AG08395 (cell line): Measurements from ENCODE around the gene APP.

ENCODE experiments used
- DNase-seq: peaks from one replicate; pipeline ENCODE4 v3.0.0; 2012; ENCODE audit warnings: mixed read lengths, low spot score

APP gene

GRCh38 chr21:25977068-25977611 is 193.4 kb downstream of the APP start:
- DNase-seq: no peak

- DNase-seq: no peak
Observed at GRCh38 chr21:25974964-25975363, 195.6 kb downstream of the APP start.

DNA sequence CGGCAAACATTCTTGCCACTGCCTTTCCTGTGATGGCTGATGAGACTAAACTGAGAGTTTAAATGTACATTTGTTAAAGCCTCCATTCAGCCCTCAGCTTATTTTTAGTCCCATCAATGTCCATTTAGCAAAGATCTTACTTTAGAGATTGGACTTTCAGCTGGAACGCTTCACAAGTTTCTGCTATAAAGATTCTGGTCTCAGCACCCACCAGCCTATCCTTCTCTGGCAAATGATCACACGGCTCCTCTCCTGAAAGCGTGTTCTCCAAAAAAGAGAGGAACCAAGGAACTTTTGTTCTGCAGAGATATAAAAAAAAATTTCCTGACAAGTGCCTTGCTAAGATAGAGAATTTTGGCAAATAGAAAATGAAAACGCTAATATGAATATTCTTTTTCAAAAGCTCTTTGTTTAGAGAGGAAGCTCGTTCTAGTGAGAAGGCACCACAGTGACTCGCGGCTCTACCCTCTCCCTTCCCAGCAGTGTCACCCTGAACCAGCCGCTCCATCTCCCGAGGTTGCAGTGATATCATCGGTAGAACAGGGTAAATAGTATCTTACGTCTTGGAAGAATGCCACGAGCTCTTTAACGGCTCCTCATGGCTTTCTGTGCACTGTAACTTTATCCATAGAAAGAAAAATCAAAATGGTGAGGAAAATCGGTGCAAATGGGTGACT is 200.2 kb downstream of the APP start:
- no peak for DNase-seq

DNA sequence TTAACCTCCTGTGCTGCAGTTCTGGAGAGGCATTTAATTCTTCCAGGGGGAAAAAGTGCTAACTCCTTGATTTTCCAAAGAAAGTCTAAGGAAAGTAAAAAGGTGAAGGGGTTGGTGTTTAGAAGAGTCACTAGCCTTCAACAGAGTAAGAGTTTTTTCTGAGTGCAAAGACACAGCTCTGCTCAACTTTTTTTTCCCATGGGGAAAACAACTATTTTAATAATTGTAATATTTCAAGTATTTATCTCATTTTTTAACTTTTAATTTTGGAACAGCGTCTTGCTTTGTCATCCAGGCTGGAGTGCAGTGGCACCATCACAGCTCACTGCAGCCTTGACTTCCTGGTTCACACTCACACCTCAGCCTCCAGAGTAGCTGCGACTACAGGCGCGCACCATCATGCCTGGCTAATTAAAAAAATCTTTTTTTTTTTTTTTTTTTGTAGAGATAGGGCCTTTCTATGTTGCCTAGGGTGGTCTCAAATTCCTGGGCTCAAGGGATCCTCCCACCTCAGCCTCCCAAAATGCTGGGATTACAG is 202.6 kb downstream of the APP start:
- no peak for DNase-seq

GRCh38 chr21:25967181-25967900 is 203.2 kb downstream of the APP start:
- no peak for DNase-seq

DNA sequence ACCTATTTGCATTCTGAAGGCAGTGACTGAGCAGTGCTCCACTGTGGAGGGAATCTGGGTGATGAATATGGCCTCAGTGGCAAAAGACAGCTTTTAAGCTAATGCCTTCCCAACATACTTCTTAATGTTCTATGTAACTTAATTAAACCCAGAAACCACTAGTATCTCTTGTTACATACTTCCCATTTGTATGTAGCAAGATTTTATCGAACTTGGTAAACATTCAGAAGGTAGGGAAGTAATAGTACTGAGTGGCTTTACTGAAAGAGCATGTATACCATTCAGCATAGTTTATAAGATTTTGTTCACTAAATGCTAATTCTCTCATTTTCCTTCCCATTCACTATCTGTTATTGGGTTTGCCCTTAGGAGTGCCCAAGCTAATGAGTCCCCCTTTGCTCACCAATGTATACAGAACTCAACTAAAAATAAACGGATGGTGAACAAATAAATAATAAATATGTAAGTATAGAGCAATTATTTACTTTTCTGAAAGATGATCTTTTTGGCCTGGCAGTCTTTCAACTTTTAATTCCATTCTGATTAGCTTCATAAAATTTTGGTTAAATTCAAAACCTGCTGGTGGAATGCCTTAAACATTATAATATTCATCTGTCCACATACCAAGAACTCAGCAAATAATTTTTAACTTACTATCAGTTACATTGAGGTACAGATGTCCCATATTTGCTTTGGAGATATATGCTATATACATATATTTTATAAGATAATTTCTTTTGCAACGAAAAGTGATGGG is 204.4 kb downstream of the APP start:
- DNase-seq: no peak

- DNase-seq: no peak
Observed at GRCh38 chr21:25964926-25965325, 205.6 kb downstream of the APP start.

- DNase-seq: no peak
Observed at GRCh38 chr21:25964015-25964414, 206.6 kb downstream of the APP start.

GRCh38 chr21:25963181-25963580 is 207.4 kb downstream of the APP start:
- DNase-seq: no peak

DNA sequence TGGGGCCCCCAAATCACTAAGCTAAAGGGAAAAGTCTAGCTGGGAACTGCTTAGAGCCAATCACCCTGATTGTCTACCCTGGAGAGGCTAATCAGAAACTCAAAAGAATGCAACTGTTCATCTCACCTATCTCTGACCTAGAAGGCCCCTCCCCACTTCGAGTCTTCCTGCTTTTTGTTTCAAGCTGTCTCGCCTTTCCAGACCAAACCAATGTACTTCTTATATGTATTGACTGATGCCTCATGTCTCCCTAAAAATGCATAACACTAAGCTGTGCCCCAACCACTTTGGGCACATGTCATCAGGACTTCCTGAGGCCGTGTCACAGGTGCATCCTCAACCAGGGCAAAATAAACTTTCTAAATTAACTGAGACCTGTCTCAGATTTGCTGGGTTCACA is 209.5 kb downstream of the APP start:
- DNase-seq: no peak

GRCh38 chr21:25960402-25960801 is 210.2 kb downstream of the APP start:
- no peak for DNase-seq

- DNase-seq: no peak
Observed at GRCh38 chr21:25959799-25960198, 210.8 kb downstream of the APP start.

DNA sequence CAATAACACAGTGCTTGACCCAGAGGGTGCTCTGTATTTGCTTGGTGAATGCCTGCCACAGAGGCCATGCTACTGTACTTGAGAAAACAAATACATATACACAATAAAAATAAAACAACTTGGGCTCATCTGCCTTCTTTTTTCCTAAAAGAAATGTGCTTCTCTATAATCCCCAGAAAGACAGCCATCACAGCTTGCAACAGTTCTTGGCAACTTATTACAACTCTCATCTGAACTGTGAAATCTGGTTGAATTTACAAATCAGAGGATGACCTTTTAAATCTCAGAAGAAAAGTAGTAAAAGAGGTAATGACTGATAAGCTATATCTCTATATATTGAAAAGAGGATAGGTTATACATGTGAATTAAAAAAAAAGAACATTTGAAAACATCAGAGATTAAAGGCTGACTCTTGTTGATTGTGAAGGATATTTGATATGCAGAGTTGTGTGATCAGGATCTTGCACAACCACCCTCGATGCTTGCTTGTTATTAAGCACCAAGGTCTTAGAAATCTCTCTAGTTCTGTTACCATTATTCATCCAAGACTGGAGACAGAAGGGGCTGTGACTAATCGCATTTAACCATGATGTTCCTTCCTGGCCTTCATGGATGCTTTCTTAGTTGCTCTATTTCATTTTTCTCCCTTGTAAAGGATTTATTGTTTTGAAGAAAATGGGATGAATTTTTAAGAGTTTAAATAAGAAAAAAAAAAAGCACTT is 213.4 kb downstream of the APP start:
- DNase-seq: peak; percentile 58

- DNase-seq: no peak
Observed at GRCh38 chr21:25955646-25956045, 214.9 kb downstream of the APP start.

DNA sequence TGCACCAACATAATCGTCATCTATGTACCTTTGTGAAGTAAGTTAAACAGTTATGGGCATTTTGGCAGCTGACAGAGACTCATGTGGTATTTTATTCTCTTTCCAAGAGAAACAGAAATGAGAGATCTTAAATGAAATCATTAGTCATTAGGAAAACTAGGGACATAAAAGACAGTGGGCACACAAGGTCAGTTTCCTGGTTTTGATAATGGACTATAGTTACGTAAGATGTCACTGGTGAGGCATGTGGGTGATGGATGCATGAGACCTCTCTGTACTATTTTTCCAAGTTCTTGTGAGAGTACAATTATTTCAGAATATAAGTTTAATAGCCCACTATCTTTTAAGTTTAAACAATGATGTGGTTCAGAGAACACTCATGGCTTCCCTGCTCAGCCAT is 216.9 kb downstream of the APP start:
- DNase-seq: no peak

DNA sequence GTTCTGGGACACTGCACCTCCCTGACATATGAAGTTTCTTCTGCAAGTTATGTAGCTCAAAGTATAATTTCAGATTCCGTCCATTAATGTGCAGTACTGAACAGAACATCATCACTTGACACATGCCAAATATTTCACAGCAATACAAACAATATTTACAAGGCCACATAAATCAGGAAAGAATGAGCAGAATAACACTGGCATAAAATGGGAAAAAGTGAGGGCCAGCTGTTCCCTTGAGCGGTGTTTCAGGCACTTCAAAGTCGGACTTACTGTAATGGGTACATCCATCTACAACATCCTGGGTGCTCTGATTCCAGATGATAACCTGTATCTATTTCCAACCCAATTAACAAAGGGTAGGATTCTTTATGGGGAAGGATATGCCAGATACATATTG is 217.4 kb downstream of the APP start:
- DNase-seq: no peak

GRCh38 chr21:25952306-25952705 is 218.3 kb downstream of the APP start:
- no peak for DNase-seq

DNA sequence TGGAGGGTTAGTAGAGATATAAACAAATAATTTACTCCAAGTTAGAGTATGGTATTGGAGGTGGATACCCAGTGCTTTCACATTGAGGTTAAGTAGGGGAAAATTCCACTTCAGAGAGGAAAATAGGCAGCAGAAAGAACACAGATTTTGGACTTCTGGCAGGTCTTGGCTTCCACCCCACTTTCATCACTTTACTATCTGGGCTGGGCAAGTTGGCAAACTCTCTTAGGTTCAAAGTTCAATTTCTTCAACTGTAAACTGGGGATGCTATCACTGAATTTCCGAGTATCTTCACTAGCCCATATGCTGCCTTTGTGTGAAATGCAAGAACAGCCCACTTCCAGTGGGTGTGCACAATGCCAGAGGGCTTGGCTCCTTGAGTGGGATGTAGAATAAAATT is 220.9 kb downstream of the APP start:
- no peak for DNase-seq

DNA sequence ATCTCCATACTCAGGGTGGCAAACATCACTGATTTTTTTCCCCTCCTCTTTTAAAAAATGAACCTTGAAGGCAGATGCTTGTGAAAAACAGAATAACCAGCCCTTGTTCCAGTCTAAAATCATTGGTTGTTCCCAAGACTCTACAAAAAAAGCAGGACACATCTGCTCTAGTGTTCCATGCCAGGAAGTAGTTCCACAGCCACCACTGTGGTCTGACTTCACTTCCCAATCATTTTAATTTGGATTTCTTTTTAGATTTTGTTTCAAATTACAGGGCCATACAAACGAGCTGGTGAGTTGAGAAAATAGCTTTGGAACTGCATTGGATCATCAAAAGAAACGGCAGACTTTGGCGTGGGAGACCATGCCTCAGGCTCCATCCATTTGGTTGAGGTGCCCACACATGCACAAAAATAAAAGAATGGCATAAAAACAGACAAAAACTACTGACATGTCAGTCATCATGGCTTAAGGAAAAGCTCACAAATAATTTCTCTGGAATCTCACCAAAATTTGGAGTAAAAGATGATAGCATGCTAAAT is 225.8 kb downstream of the APP start:
- peak; percentile 39 for DNase-seq

DNA sequence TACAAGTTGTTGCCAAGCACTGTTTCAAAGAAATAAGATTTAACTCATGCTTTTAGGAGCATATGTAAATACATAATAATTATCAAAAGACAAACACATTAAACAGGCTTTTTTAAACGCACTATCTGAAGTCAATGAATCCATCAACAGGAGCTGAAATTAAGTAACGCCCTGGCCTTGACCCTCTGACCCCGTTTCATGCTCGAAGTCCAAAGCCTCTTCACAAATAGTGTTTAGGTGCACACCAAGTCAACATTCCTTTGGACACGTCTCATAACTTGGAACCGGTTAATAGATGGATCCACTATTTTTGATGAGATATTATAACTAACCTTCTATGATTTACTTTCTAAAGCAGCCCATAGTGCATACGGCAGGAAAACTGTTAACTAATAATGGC is 226.5 kb downstream of the APP start:
- DNase-seq: no peak

DNA sequence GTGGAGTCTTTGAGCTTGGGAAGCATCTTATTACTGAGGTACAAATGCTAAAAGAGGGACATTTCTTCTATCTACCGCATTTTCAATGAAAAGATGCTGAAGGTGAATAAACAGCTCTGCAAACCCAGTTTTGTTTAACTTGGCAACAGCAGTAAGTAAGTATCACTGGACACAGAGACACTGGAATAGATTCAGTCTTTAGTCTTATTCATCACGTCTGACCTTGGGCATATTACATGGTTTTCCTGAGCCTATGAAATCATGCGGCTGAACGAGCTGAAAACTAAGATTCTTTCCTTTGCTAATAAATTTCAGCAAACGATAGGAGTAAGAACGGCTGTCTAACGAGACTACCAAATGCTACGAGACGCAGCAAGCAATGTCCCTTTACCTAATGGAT is 228.4 kb downstream of the APP start:
- DNase-seq: no peak

- DNase-seq: no peak
Observed at GRCh38 chr21:25939396-25939761, 231.2 kb downstream of the APP start.
